ENCODE measurements around the gene ZNF444. TPM values are rescaled to one million over a fixed set of nuclear protein-coding genes. Genes with fewer than 3 reads are reported as not detected.

Gene ZNF444
- total RNA-seq, result 10 to 100 TPM; 34.1 to 35.5 TPM

GRCh38 chr19:56140583-56141416 is at the start of gene ZNF444:
ZNF444 (plus strand) TSS chr19:56141287; CDS start chr19:56146912, 5,625 bp downstream.

GRCh38 chr19:56121180-56122167 is 19.6 kb upstream of the ZNF444 start, which contains the start of gene ZNF787:
ZNF787 (minus strand) TSS chr19:56121295; CDS start chr19:56103217, 18,078 bp downstream.

GRCh38 chr19:56175861-56176307 is 34.8 kb downstream of the ZNF444 start, which contains the start of gene GALP:
GALP (plus strand) TSS chr19:56176008; CDS start chr19:56177109, 1,101 bp downstream.

GRCh38 chr19:56197646-56198045 is 56.6 kb downstream of the ZNF444 start, which contains the start of gene ZSCAN5B:
ZSCAN5B (minus strand) TSS chr19:56197783; CDS start chr19:56193052, 4,731 bp downstream.

GRCh38 chr19:56201973-56202372 is 60.9 kb downstream of the ZNF444 start, which contains the start of gene ZSCAN5C:
ZSCAN5C (plus strand) TSS chr19:56202273; CDS start chr19:56205914, 3,641 bp downstream.

Other genes with a start within 250 kb of the ZNF444 start
- not detected for gene NLRP13, start 209.0 kb upstream of the ZNF444 start, total RNA-seq
- not detected for gene NLRP8, start 193.5 kb upstream of the ZNF444 start, total RNA-seq
- not detected for gene NLRP5, start 154.5 kb upstream of the ZNF444 start, total RNA-seq
- gene ZNF787, start 20.0 kb upstream of the ZNF444 start, total RNA-seq, result 10 to 100 TPM; 33.3 to 33.5 TPM
- gene GALP, start 34.7 kb downstream of the ZNF444 start, total RNA-seq, result not detected
- not detected for gene ZSCAN5B, start 56.5 kb downstream of the ZNF444 start, total RNA-seq
- not detected for gene ZSCAN5C, start 61.0 kb downstream of the ZNF444 start, total RNA-seq
- 1 to 10 TPM; 1.9 to 2.5 TPM for gene EDDM13, start 131.5 kb downstream of the ZNF444 start, total RNA-seq
- gene ZSCAN5A, start 173.6 kb downstream of the ZNF444 start, total RNA-seq, result 1 to 10 TPM; 7.1 to 8.6 TPM